ENCODE data around the gene MREG.

GRCh38 chr2:216031960-216032689, 18.8 kb upstream of the MREG start:
- TF ChIP-seq CTCF (IDR thresholded peaks at IDR 0.05; ENCODE audit: low read depth, low read length, poor library complexity, severe bottlenecking) (no peak), EZH2phosphoT487 (IDR thresholded peaks at IDR 0.05; ENCODE audit: borderline replicate concordance, low read length) (no peak)
